COLO668 (cell line): Measurements from ENCODE around the gene LHFPL3.

Experiments
- DNase-seq: peaks from one replicate; lab custom pipeline; 2025; ENCODE audit not compliant: unreplicated experiment; lab: John Stamatoyannopoulos, UW

The LHFPL3 gene

DNA sequence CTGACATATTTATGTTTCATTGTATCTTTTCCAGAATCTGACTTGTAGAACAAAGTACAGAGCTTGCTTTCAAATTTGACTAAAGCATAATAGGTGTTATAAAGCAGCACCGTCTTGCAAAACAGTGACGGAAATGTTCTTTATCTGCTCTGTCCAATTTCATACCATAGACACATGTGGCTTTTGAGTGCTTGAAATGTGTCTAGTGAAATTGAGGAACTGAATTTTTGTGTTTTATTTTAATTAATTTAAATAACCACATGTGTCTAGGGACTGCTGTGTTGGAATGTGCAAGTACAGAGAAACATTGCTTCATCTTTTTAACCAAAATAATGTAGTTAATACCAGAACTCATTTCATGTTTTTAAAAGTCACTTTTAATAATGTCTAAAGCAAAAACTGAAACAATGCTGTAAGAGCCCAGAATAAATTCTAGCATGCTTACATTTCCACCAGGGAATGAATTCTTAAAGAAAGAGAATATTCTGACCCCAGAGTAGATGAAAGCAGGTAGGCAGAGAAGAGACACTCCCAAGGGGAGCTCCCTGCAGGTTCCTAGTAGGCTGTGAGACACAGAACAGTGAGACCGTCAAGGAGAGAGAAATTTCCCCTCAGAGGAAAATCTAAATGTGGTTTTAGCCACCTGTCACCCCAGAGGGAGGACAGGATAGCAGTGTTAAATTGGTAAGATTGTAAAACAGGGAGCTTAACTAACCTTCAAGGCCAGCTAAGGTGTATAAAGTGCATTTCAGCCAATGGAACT is 510.3 kb downstream of the LHFPL3 start:
- DNase-seq, result no peak

DNA sequence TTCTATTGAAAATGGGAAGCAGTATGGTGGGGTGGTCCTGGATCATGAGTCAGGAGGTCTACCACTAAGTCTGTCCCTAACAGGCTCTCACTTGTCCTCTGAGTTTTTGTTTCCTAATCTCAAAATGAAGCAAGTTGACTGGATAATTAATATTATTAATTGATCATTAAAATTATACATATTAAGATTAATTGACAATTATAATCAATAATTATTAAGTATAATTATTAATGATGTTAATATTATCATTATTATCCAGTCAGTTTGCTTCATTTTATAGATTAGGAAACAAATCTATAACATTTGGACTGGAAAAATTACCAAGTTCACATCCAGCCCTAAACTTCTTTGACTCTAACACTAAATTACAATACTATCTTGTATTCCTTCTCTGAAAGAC is 511.4 kb downstream of the LHFPL3 start:
- DNase-seq, result no peak

GRCh38 chr7:104841798-104842197 is 513.4 kb downstream of the LHFPL3 start:
- no peak for DNase-seq

DNA sequence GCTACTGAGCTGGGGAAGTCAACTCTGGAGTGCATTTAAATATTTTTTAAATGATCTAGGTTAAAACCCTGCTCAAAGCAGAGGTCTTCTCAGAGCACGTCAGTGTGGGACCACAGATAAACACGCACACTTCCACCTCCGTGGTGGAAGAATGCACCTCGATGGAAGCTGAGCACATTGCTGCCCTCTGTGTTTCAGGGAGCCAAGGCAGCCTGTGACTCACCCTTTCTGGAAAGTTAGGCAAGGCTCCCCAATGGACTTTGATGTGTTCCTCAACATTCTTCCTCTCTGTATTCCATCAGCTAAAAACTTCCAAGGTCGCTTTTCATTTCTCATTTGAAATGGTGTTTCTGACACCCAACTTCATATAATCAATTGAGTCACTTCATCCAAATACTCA is 514.8 kb downstream of the LHFPL3 start:
- no peak for DNase-seq

DNA sequence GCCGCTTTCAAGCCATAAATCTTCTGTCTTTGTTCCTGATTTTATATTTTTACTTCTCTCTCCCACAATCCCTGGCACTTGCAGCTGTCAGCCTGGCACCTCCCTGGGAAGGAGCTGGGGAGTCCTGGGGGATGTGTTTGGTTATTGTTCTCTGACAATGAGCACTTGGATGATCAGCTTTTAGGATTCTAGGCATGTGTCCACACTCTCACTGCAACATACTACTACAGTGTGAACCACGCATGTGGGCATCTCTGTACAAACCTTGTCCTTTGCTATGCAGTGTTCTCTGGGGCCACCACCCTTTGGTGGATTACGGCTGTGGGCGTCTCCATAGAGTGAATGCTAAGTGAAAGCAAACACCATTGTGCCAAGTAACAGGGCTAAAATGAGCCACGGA is 517.2 kb downstream of the LHFPL3 start:
- DNase-seq, result no peak

- DNase-seq, result no peak
Observed at GRCh38 chr7:104846731-104847130, 518.3 kb downstream of the LHFPL3 start.

DNA sequence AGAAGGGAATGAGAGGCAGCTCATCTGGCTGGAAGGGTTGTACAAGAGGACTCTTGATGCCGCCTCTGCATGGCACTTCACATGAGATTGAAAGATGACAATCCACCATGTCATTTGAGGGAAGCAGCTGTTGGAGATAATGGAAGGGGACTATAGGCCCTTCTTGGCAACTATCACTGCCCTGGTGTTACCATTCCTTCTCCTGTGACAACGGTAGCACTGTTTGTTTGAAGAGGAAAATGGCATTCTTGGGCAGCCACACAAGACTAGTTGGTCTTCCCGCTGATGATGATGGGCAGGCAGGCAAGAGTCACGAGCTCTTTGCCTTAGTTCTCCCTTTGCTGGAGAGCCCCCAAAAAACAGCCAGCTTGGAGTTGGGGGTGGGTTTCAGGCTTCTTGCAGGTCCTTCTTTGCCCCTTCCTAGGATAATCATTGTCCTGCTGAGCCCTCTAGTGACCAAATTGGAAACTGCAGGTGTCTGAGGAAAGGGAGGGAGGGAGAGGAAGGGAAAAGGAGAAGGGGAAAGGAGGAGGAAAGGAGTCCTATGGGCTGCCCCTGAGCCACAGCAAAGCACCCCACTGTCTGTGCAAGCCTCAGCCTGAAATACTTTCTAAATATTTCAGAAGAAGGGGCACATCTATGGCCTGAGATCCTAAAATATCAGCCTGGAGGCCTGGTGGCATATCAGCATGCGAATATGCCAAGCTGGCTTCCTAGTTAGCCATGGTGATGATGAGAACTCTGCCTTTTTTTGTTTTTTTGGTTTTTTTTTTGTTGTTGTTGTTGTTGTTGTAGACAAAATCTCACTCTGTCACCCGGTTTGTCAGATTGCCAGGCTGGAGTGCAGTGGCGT is 520.0 kb downstream of the LHFPL3 start:
- peak; percentile 40 for DNase-seq

DNA sequence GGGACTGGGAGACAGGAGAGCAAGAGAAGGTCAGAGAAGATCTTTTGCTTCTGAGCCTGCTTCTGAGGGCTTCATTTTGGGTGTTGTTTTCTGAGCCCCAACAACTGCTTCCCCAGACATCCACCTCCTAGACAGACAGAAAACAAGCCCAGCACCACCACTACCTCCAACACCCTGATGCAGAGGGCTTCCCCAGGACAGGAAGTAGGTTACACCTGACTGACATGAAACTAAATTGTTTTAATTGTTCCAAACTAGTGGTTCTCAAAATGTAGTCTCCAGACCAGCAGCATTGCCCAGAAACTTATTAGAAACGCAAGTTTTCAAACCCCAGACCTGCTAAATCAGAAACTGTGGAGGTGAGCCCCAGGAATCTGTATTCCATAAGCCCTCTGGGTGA is 522.0 kb downstream of the LHFPL3 start:
- DNase-seq, result no peak

DNA sequence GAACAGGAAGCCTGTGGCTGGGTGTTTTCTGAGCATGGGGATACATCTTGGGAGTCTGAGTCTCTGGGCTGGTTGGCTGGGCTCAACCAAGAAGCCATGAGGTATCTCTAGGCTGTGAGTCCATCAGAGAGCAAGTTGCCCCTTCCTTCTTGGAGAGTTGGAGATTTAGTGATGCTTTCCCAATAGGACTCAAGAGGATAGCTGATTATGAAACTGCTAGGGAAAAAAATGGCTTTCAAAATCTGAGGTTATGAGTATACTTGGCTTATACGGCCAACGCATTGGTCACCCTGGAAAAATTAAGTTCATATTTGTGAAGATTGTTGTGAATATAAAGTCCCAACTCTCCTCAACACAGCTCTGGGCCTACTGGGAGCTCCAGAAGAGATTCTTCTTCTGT is 522.9 kb downstream of the LHFPL3 start:
- no peak for DNase-seq

DNA sequence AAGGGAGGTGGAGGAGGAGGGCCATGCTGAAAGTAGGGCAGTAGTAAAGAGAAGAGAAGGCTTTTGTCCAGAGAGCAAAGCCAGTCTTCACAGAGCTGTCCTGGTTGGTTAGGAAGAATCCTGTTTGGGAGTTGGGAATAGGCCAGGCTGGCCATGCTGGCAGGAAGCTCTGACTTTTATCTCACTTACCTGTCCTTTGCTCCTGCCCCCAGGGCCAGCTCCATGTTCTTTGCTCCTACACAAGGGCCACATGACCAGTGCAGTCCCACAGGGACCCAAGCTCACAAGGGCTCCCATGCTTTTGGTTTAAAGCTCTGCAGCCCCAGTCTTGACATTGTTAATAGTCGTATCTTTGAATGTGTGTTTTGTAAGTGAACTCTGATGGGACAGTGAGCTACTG is 524.0 kb downstream of the LHFPL3 start:
- no peak for DNase-seq

- no peak for DNase-seq
Observed at GRCh38 chr7:104855861-104856260, 527.5 kb downstream of the LHFPL3 start.

- no peak for DNase-seq
Observed at GRCh38 chr7:104857458-104858425, 529.3 kb downstream of the LHFPL3 start.

- DNase-seq, result no peak
Observed at GRCh38 chr7:104859754-104860426, 531.5 kb downstream of the LHFPL3 start.

DNA sequence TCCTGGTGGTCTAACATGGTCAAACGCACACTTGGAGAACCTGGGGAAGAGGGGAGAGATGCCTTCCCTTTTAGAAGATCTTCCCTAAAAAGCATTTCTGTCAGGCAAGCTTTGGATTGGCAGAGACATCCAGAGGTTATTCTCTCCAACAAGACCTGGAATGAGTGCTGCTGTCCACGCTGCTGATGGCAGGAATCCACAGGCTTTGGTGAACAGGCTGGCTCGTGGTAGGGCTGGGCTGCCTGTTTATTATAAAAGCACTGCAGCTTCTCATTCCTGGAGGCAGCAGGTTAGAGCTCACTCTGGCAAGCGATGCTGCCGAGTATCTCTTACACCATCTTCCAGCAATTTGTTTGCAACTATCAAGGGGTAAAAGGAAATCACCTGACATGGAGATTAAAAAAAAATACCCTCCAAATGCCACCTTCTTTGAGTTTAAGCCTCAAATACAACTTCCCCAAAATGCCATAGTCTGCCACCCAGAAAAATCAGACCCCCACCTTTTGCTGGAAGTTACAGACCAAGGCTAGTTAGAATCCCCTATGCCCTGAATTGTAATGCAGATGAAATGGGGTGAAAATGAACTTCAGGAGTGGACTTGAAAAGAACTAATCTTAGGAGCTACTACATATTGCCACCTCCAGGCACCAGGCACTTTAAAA is 533.5 kb downstream of the LHFPL3 start:
- DNase-seq, result no peak

- DNase-seq, result peak; percentile 13
Observed at GRCh38 chr7:104862719-104863118, 534.3 kb downstream of the LHFPL3 start.

GRCh38 chr7:104873401-104873800 is 545.0 kb downstream of the LHFPL3 start:
- no peak for DNase-seq

DNA sequence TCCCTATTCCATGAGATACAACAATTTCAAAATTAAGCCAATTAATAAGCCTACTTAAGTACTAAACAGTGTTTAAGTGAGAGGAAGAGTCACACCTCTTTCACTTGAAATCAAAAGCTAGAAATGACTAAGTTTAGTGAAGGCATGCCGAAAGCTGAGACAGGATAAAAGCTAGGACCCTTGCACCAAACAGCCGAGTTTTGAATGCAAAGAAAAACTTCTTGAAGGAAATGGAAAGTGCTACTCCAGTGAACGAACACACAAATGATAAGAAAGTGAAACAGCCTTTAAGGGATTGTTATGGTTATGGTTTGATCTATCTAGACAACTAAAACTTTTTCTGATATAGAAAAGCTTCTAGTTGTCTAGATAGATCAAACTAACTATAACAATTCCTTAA is 550.2 kb downstream of the LHFPL3 start:
- no peak for DNase-seq

DNA sequence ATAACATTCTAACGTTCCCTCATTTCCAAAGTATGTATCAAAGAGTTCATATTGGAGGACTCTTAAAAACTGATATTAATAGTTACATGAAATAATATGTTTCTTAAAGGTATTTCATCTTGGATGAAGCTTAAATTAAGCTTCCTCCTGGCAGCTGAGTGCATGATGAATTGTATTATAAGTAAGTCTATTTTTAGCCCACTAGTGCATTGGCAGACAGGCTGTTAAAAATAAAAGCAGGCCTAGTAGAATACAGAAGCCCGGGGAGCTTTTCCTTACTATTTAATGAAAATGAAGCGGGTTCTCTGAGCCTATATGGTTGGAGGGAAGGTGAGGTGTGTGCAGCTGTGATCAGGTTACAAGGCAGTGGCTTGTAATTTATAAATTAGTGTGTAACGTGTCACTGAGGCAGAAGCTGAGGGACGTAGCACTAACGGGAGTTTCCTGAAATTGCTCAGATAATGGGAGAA is 554.9 kb downstream of the LHFPL3 start:
- DNase-seq, result no peak

DNA sequence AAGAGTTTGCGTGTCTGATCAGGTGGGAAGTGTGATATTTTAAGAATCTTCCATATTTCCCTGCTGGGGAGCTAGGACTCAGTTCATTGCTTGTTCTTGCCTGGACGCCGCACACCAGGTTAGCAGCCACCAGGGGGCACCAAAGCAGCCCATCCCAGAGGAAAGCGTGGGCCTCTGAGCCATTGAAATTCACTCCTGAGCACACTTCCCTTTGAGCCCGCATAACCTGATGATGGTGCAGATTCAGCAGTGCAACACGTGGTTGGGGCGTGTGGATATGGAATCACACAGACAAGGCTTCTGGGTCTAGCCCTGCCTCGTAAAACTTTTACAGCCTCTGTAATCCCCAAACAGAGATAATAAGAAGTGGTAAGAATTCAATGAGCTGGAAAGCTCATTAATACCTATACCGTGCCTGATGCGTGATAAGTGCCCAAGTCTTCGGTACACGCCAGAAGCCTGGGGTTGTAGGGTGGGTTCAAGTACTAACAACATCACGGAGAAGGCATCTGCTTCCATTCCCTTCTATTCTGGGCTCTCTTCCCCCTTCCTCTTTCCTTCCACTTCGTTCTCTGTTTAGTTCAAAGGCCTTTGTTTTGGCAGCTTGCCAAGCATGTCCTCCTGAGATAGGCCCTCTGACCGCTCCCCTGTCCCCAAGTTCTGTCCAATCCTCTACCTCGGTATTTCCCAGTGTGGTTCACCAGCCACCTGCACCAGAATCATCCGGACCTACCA is 555.5 kb downstream of the LHFPL3 start:
- DNase-seq, result peak; percentile 77
